CD14-positive monocyte (primary cell): ENCODE data around the gene LRP1. TPM values are rescaled to one million over a fixed set of nuclear protein-coding genes. Genes with fewer than 3 reads are reported as not detected.

Experiments used
- DNase-seq, 3 donors: peaks; one replicate each; pipeline ENCODE4 v3.0.0-alpha.2; 2011 to 2022
- H2AFZ ChIP-seq: 2 replicates; pipeline ENCODE4 v1.6.0; 2012; ENCODE audit warnings: mild to moderate bottlenecking, low read depth, low read length, inconsistent platforms; ENCODE audit not compliant: insufficient read depth, poor library complexity, severe bottlenecking
- H3K27ac ChIP-seq, 2 donors: 1 replicate in 1 of 2; 2 replicates in 1 of 2; pipeline ENCODE4 v1.5.1; 2012 to 2013; ENCODE audit warnings: low read length in 2 of 2, control low read depth in 1 of 2, inconsistent platforms in 1 of 2, low read depth in 1 of 2, mild to moderate bottlenecking in 1 of 2
- H3K27me3 ChIP-seq, 2 donors: one replicate each; pipeline versions ENCODE4 v1.6.0 to v1.6.1; 2011 to 2013; ENCODE audit warnings: low read length in 2 of 2; ENCODE audit not compliant: control insufficient read depth in 2 of 2, insufficient read depth in 2 of 2
- H3K36me3 ChIP-seq, 2 donors: replicated peaks in 1 of 2; 1 replicate in 1 of 2; 2 replicates in 1 of 2; pipeline versions ENCODE4 v1.5.1 to v1.6.1; 2012 to 2013; ENCODE audit warnings: low read length in 2 of 2, control low read depth in 1 of 2, inconsistent platforms in 1 of 2, mild to moderate bottlenecking in 1 of 2; ENCODE audit not compliant: insufficient read depth in 2 of 2, control insufficient read depth in 1 of 2
- H3K4me1 ChIP-seq, 2 donors: 1 replicate in 1 of 2; 2 replicates in 1 of 2; pipeline versions ENCODE4 v1.5.1 to v1.6.1; 2012 to 2013; ENCODE audit warnings: low read length in 2 of 2, control low read depth in 1 of 2, inconsistent platforms in 1 of 2, mild to moderate bottlenecking in 1 of 2, moderate library complexity in 1 of 2; ENCODE audit not compliant: insufficient read depth in 2 of 2, control insufficient read depth in 1 of 2
- H3K4me2 ChIP-seq: replicated peaks from 2 replicates; pipeline ENCODE3; 2012; ENCODE audit warnings: low read length, moderate library complexity, mild to moderate bottlenecking; ENCODE audit not compliant: poor library complexity, severe bottlenecking; ENCODE audit errors: extremely low read depth
- H3K4me3 ChIP-seq, 3 experiments: fragments of 200-600 bp in 1 of 3; sonication (generic) in 1 of 3; replicated peaks in 1 of 3; 1 replicate in 2 of 3; 2 replicates in 1 of 3; pipeline ENCODE4 v1.5.1; 2011 to 2013; ENCODE audit warnings: low read length in 3 of 3, mild to moderate bottlenecking in 3 of 3, control low read depth in 2 of 3, low read depth in 2 of 3, inconsistent platforms in 1 of 3, moderate library complexity in 1 of 3
- H3K79me2 ChIP-seq: 2 replicates; pipeline ENCODE4 v1.6.0; 2012; ENCODE audit warnings: mild to moderate bottlenecking, control low read depth, inconsistent platforms, low read length, moderate library complexity; ENCODE audit not compliant: insufficient read depth
- H3K9ac ChIP-seq: 2 replicates; pipeline ENCODE4 v1.6.0; 2017; ENCODE audit warnings: low read length, mild to moderate bottlenecking; ENCODE audit not compliant: insufficient read depth, poor library complexity, severe bottlenecking
- H3K9me3 ChIP-seq, 2 donors: replicated peaks in 1 of 2; 1 replicate in 1 of 2; 2 replicates in 1 of 2; pipeline versions ENCODE4 v1.5.1 to v1.6.1; 2012 to 2013; ENCODE audit warnings: low read length in 2 of 2, control low read depth in 1 of 2; ENCODE audit not compliant: control insufficient read depth in 1 of 2, insufficient read depth in 1 of 2
- H4K20me1 ChIP-seq: 2 replicates; pipeline ENCODE4 v1.6.0; 2012; ENCODE audit warnings: mild to moderate bottlenecking, low read length, control low read depth, moderate library complexity; ENCODE audit not compliant: insufficient read depth
- H3K27ac Mint-ChIP-seq, 7 donors: one replicate each; pipeline ENCODE4 v1.8.0; 2020; ENCODE audit warnings: mild to moderate bottlenecking in 7 of 7, mixed read lengths in 7 of 7, moderate library complexity in 6 of 7, inconsistent platforms in 2 of 7
- H3K27me3 Mint-ChIP-seq, 3 donors: one replicate each; pipeline ENCODE4 v1.8.0; 2021 to 2022; ENCODE audit warnings: low read depth in 3 of 3, mild to moderate bottlenecking in 3 of 3, mixed read lengths in 3 of 3, moderate library complexity in 3 of 3, inconsistent platforms in 1 of 3
- H3K36me3 Mint-ChIP-seq, 2 donors: one replicate each; pipeline ENCODE4 v1.8.0; 2020; ENCODE audit warnings: mixed read lengths in 2 of 2, inconsistent platforms in 1 of 2, mild to moderate bottlenecking in 1 of 2
- H3K4me1 Mint-ChIP-seq: one replicate; pipeline ENCODE4 v1.8.0; 2020; ENCODE audit warnings: mild to moderate bottlenecking, mixed read lengths
- H3K4me3 Mint-ChIP-seq, 2 donors: one replicate each; pipeline ENCODE4 v1.8.0; 2020; ENCODE audit warnings: mild to moderate bottlenecking in 2 of 2, mixed read lengths in 2 of 2, moderate library complexity in 1 of 2
- H3K9me3 Mint-ChIP-seq, 7 donors: one replicate each; pipeline ENCODE4 v1.8.0; 2020 to 2022; ENCODE audit warnings: mixed read lengths in 7 of 7, mild to moderate bottlenecking in 6 of 7, moderate library complexity in 6 of 7, inconsistent platforms in 2 of 7
- whole genome bisulfite sequencing: methylation state at CpG from one replicate; pipeline ENCODE4 v1.1.5; 2013; ENCODE audit warnings: missing lambda C conversion rate; ENCODE audit not compliant: insufficient coverage; 5-methylcytosine and 5-hydroxymethylcytosine counted together
- intact Hi-C, 2 donors: fragments of 100-400 bp; cut with micrococcal nuclease; formaldehyde crosslinking; loops; one replicate each; pipeline versions ENCODE4 v1.15.0 to v1.15.1; 2023
- polyA plus RNA-seq, 3 donors: library from polyadenylated mRNA; depleted of rRNA in 1 of 3; unstranded in 2 of 3; stranded (reverse) in 1 of 3; fragments of 300-500 nt in 2 of 3; fragments of >200 nt in 1 of 3; fragmentation: Illumina TruSeq in 2 of 3; gene quantifications; 1 replicate in 2 of 3; 2 replicates in 1 of 3; pipeline ENCODE4 v1.2.3, GENCODE V29; 2012 to 2021
- TF ChIP-seq, protein P1 (sequence below): fragments of 200-600 bp; IDR thresholded peaks from one replicate; pipeline ENCODE4 v1.8.0; 2022; ENCODE audit warnings: antibody characterized with exemption, mild to moderate bottlenecking

The LRP1 gene
- polyA plus RNA-seq, 3 donors: 5.5 to 246 (median 10.5) TPM

DNA sequence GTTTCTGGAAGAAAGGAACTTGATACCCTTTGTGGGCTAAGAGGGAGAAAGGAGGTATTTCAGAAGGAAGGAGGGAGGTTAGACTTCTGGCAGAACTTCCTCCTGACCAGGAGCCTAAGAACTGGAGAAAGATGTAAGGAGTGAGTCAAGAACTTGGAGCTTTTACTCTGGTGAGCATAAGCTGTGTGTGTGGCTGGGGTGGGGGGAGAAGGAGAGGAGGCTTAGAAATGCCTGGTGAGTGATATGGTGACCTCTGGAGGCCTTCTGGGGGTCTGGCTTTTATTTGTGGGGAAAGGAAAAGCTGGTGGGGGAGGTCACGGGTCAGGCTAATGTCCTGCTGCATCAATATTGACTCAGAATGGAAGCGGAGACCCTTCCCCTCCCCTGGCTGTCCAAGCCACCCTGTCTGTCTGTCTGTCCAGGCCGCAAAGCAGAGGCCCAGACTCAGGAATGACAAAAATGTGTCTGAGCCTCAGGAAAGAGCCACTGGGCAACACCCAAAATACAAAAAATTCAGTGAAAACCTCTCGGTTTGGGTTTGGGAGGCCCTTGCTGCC lies 4.8 kb downstream of the LRP1 start:
- Histone ChIP-seq H3K27ac (peak overlapping the region in 1 of 2 donors; percentile 45), H3K27me3 (no peaks in the 10 kb centered on the region), H4K20me1 (peaks cover 82% of the 10 kb centered on the region), H3K79me2 (peaks cover 90% of the 10 kb centered on the region), H3K4me3 (peak overlapping the region in 1 of 3 experiments; percentile 92), H3K4me2 (peak overlapping the region; percentile 100), H3K4me1 (peaks cover 47 to 75% of the 10 kb centered on the region in 2 donors), H3K9me3 (no peaks in the 10 kb centered on the region), H3K9ac (no peak overlapping the region), H2AFZ (no peak overlapping the region), H3K36me3 (peaks cover 24 to 62% of the 10 kb centered on the region in 2 donors)
- Mint-ChIP-seq H3K4me3 (peak overlapping the region; percentile 2 to 95), H3K4me1 (peaks cover 75% of the 10 kb centered on the region), H3K9me3 (no peaks in the 10 kb centered on the region), H3K27me3 (peaks cover 0 to 14% (median 0%) of the 10 kb centered on the region in 3 donors), H3K27ac (peak overlapping the region in 6 of 7 donors; percentile 35 to 85 (median 62)), H3K36me3 (peaks cover 55 to 65% of the 10 kb centered on the region in 2 donors)
- WGBS: 93% methylated on average over 2 of the region's 4 CpGs
- no peak for DNase-seq
- intact Hi-C loops: no loop called here
- TF ChIP-seq, protein P1, sequence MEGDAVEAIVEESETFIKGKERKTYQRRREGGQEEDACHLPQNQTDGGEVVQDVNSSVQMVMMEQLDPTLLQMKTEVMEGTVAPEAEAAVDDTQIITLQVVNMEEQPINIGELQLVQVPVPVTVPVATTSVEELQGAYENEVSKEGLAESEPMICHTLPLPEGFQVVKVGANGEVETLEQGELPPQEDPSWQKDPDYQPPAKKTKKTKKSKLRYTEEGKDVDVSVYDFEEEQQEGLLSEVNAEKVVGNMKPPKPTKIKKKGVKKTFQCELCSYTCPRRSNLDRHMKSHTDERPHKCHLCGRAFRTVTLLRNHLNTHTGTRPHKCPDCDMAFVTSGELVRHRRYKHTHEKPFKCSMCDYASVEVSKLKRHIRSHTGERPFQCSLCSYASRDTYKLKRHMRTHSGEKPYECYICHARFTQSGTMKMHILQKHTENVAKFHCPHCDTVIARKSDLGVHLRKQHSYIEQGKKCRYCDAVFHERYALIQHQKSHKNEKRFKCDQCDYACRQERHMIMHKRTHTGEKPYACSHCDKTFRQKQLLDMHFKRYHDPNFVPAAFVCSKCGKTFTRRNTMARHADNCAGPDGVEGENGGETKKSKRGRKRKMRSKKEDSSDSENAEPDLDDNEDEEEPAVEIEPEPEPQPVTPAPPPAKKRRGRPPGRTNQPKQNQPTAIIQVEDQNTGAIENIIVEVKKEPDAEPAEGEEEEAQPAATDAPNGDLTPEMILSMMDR: no peak

DNA sequence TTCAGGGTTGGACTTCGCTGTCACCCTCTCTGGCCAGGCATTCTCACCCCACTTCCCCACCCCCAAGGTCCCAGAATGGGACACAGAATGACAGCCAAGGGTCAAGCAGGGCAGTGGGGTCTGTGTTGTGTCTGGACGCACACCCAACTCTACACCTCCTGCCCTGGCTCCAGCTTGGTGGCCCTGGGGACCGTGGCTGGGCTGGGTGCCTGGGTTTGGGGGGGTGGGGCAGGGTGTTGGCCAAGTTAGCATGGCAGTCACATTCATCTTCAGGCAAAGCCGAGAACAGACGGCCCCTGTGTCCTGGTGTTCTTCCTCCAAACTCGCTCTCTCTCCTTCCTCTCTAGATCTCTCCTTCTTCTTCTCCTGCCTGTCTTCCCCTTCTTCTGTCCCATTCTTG lies 5.6 kb downstream of the LRP1 start:
- no peak overlapping the region for H3K4me2 ChIP-seq

More for the DNA sequence above, 5.6 kb downstream of the LRP1 start:
- Histone ChIP-seq H3K27me3 (no peaks in the 10 kb centered on the region), H3K4me3 (no peak overlapping the region), H3K79me2 (peaks cover 89% of the 10 kb centered on the region), H3K9me3 (no peaks in the 10 kb centered on the region), H3K4me1 (peaks cover 55 to 84% of the 10 kb centered on the region in 2 donors), H2AFZ (no peak overlapping the region), H3K27ac (no peak overlapping the region), H3K9ac (no peak overlapping the region), H4K20me1 (peaks cover 91% of the 10 kb centered on the region), H3K36me3 (peaks cover 30 to 70% of the 10 kb centered on the region in 2 donors)
- H3K27me3 Mint-ChIP-seq: peaks cover 0 to 12% (median 0%) of the 10 kb centered on the region in 3 donors
- H3K4me3 Mint-ChIP-seq: peak overlapping the region in 1 of 2 donors; percentile 40
- 64% methylated on average over 3 of the region's 6 CpGs for WGBS
- H3K36me3 Mint-ChIP-seq: peaks cover 63 to 65% of the 10 kb centered on the region in 2 donors
- TF ChIP-seq, protein P1: no peak
- peaks cover 83% of the 10 kb centered on the region for H3K4me1 Mint-ChIP-seq
- no peak for DNase-seq
- intact Hi-C loops: no loop called here
- peak overlapping the region in 6 of 7 donors; percentile 19 to 90 (median 60) for H3K27ac Mint-ChIP-seq
- no peaks in the 10 kb centered on the region for H3K9me3 Mint-ChIP-seq
